HEK293T (cell line): ENCODE measurements around the gene TAPBPL.
"Not testable (repeated sequence)": the region's sequence is repeated elsewhere in the genome, so short reads cannot be mapped to it uniquely, and the experiment has no call there.

Experiments used
- CTCF ChIA-PET: fragments of 350-600 bp; formaldehyde crosslinking; extraction: SDS; loops from one replicate; lab custom pipeline; 2021; ENCODE audit warnings: antibody characterized with exemption, inconsistent platforms; lab: Yijun Ruan, JAX
- POLR2A ChIA-PET: fragments of 350-600 bp; formaldehyde crosslinking; extraction: SDS; loops from one replicate; lab custom pipeline; 2020; ENCODE audit warnings: antibody characterized with exemption, inconsistent platforms; lab: Yijun Ruan, JAX
- DNase-seq: peaks from one replicate; pipeline ENCODE4 v3.0.0; 2012; ENCODE audit warnings: mixed read lengths; ENCODE audit errors: extremely low spot score
- ARNT ChIP-seq: fragments of 450-650 bp; IDR thresholded peaks from 2 replicates; pipeline ENCODE4 v1.6.1; 2017; ENCODE audit warnings: mild to moderate bottlenecking
- BHLHE40 ChIP-seq: fragments of 450-650 bp; IDR thresholded peaks from 2 replicates; pipeline ENCODE4 v1.6.1; 2016; ENCODE audit warnings: mild to moderate bottlenecking, moderate library complexity, borderline replicate concordance
- CTBP1 ChIP-seq: fragments of 450-650 bp; IDR thresholded peaks from 2 replicates; pipeline ENCODE4 v1.6.1; 2016; ENCODE audit warnings: borderline replicate concordance
- ELF4 ChIP-seq: fragments of 450-650 bp; IDR thresholded peaks from 2 replicates; pipeline ENCODE4 v1.6.1; 2017; ENCODE audit warnings: antibody characterized with exemption
- FOXA1 ChIP-seq: fragments of 450-650 bp; IDR thresholded peaks from 2 replicates; pipeline ENCODE4 v1.6.1; 2016; ENCODE audit warnings: mild to moderate bottlenecking
- FOXK2 ChIP-seq: fragments of 450-650 bp; IDR thresholded peaks from 2 replicates; pipeline ENCODE4 v1.6.1; 2016; ENCODE audit warnings: mild to moderate bottlenecking
- FOXM1 ChIP-seq: fragments of 450-650 bp; IDR thresholded peaks from 2 replicates; pipeline ENCODE4 v1.6.1; 2017; ENCODE audit warnings: mild to moderate bottlenecking, borderline replicate concordance
- HDGF ChIP-seq: fragments of 450-650 bp; IDR thresholded peaks from 2 replicates; pipeline ENCODE4 v1.6.1; 2017; ENCODE audit warnings: antibody characterized with exemption, borderline replicate concordance
- L3MBTL2 ChIP-seq: fragments of 450-650 bp; conservative IDR thresholded peaks from 2 replicates; pipeline ENCODE4 v1.6.1; 2016; ENCODE audit warnings: mild to moderate bottlenecking
- LEF1 ChIP-seq: fragments of 450-650 bp; IDR thresholded peaks from 2 replicates; pipeline ENCODE4 v1.6.1; 2017; ENCODE audit warnings: mild to moderate bottlenecking, borderline replicate concordance
- NFRKB ChIP-seq: fragments of 450-650 bp; IDR thresholded peaks from 2 replicates; pipeline ENCODE4 v1.6.1; 2016; ENCODE audit warnings: mild to moderate bottlenecking, moderate library complexity
- SP1 ChIP-seq: fragments of 450-650 bp; IDR thresholded peaks from 2 replicates; pipeline ENCODE4 v1.6.1; 2017
- SUZ12 ChIP-seq: fragments of 450-650 bp; IDR thresholded peaks from 2 replicates; pipeline ENCODE4 v1.6.1; 2016; ENCODE audit warnings: mild to moderate bottlenecking
- TARDBP ChIP-seq: fragments of 450-650 bp; IDR thresholded peaks from 2 replicates; pipeline ENCODE4 v1.6.1; 2016
- ZNF384 ChIP-seq: fragments of 450-650 bp; IDR thresholded peaks from 2 replicates; pipeline ENCODE4 v1.6.1; 2016
- TF ChIP-seq, protein P1 (sequence below): fragments of 450-650 bp; IDR thresholded peaks from 2 replicates; pipeline ENCODE4 v1.6.1; 2016

TAPBPL gene

GRCh38 chr12:6425590-6426531 lies 26.0 kb upstream of the TAPBPL start:
- TF ChIP-seq SUZ12 (no peak), LEF1 (no peak), FOXA1 (no peak), CTBP1 (no peak)
- POLR2A ChIA-PET: interaction anchor here (1.1 to 3.7 kb wide), 2 partner anchors 45 to 108 kb away, joined by 3 to 17 read pairs; partner anchors contain the start of gene VAMP1
- no peak for DNase-seq
- CTCF ChIA-PET: interaction anchor here (1.1 kb wide), 1 partner anchor 39 kb away, joined by 5 read pairs; no protein-coding TSS in a partner anchor

GRCh38 chr12:6426882-6427671 lies 24.8 kb upstream of the TAPBPL start:
- DNase-seq: no peak
- TF ChIP-seq, protein P1, sequence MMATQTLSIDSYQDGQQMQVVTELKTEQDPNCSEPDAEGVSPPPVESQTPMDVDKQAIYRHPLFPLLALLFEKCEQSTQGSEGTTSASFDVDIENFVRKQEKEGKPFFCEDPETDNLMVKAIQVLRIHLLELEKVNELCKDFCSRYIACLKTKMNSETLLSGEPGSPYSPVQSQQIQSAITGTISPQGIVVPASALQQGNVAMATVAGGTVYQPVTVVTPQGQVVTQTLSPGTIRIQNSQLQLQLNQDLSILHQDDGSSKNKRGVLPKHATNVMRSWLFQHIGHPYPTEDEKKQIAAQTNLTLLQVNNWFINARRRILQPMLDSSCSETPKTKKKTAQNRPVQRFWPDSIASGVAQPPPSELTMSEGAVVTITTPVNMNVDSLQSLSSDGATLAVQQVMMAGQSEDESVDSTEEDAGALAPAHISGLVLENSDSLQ: no peak
- TF ChIP-seq ARNT: no peak
- no peak for TF ChIP-seq TARDBP
- ChIA-PET POLR2A (interaction anchor here (3.7 kb wide), 1 partner anchor 44 kb away, joined by 17 read pairs; the partner anchor contains the start of gene VAMP1), CTCF (interaction anchor here (0.7 kb wide), 1 partner anchor 53 kb away, joined by 3 read pairs; no protein-coding TSS in a partner anchor)

DNA sequence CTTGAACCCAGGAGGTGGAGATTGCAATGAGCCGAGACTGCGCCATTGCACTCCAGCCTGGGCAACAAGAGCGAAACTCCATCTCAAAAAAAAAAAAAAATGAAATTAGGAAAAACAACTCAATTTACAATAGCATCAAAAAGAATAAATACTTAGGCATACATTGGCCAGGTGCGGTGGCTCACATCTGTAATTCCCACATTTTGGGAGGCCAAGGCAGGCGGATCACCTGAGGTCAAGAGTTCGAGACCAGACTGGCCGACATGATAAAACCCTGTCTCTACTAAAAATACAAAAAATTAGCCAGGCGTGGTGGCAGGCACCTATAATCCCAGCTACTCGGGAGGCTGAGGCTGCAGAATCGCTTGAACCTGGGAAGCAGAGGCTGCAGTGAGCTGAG lies 24.0 kb upstream of the TAPBPL start:
- POLR2A ChIA-PET, CTCF ChIA-PET, DNase-seq: not testable (repeated sequence)

GRCh38 chr12:6428326-6428725 lies 23.5 kb upstream of the TAPBPL start:
- TF ChIP-seq L3MBTL2: no peak
- TF ChIP-seq, protein P1: no peak
- no peak for TF ChIP-seq LEF1
- TF ChIP-seq CTBP1: no peak
- TF ChIP-seq NFRKB: no peak
- TF ChIP-seq FOXK2: no peak
- TF ChIP-seq BHLHE40: no peak
- TF ChIP-seq HDGF: no peak
- TF ChIP-seq FOXA1: no peak
- no peak for TF ChIP-seq ZNF384
- no peak for TF ChIP-seq ELF4
- no peak for TF ChIP-seq FOXM1
- TF ChIP-seq SP1: no peak
- TF ChIP-seq ARNT: no peak
- TF ChIP-seq SUZ12: no peak
- no peak for TF ChIP-seq TARDBP
- ChIA-PET CTCF (no interaction called here), POLR2A (no interaction called here)
- no peak for DNase-seq

DNA sequence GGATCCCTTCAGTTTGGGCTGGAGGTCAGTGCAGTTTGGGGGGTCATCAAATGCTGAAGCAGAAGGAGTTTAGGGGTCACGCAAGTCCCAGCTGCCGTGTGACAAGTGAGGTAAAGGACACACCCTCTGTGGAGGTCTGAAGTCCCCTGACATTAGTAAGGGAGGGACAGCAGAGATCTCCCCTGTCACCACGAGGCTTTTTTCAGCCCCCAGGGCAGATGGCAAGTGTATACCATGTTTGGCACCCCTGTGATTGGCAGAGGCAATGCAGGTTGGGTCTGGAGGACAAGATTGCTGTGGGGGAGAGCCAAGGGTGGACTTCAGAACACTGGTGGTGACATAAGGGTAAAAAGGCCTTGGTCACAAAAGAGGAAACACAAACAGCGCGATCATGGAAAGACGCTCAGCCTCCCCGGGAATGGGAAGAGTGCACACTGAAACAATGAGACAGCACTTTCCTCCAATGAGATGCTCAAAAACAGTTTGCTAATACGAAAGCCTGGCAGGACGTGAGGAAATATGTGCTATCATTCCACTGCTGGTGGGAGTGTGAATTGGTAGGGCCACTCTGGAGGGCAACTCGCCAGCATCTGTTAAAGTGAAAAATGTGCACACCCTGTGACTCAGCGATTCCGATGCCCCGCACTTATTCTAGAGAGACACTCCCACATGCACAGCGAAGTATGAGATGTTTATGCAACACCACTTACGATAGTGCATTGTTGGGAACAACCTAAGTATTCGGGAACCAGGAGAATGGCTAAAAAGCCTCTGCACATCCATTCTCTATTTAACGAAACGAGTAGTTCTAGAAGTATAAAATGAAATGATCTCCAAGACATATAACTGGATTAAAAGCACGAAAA lies 21.5 kb upstream of the TAPBPL start:
- ChIA-PET POLR2A (no interaction called here), CTCF (no interaction called here)
- no peak for DNase-seq
- TF ChIP-seq L3MBTL2 (0 out of 2 replicates have a peak, but pooled peaks have one; percentile 13), LEF1 (no peak)

DNA sequence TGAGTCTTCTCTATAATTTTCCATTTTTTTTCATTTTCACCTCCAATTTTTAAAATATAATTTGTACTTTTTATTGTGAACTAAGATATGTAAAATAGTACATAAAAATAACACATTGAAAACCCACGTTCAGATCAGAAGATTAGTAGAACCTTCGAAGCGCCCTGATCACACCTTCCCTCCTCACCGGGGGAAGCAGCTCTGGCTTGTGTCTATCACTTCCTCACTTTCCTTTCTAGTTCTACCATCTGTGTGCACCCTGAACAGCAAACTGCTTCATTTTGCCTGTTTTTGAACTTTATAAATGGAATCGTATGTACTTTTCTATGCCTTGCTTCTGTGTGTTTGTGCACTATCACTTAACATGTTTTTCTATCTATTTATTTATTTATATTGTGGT lies 18.9 kb upstream of the TAPBPL start:
- TF ChIP-seq SP1 (no peak), ELF4 (no peak), BHLHE40 (no peak), SUZ12 (no peak), FOXK2 (no peak), NFRKB (no peak), FOXA1 (no peak), TARDBP (no peak), L3MBTL2 (no peak)
- CTCF ChIA-PET: interaction anchor here (0.7 kb wide), 1 partner anchor 52 kb away, joined by 3 read pairs; no protein-coding TSS in a partner anchor
- POLR2A ChIA-PET: no interaction called here
- no peak for DNase-seq
